Measurements from ENCODE around the gene ZNF410.
"Not testable (repeated sequence)": the region's sequence is repeated elsewhere in the genome, so short reads cannot be mapped to it uniquely, and the experiment has no call there.

Gene ZNF410

GRCh38 chr14:73862480-73862879 is 24.2 kb upstream of the ZNF410 start:
- in situ Hi-C loops (cut with HindIII; ENCODE audit: low pct_ligation_motif_present, low sequenced_read_pairs), result no loop called here
- Histone ChIP-seq H3K36me3 (replicated peaks) (no peaks in the 10 kb centered on the region), H3K27ac (no peak overlapping the region), H3K4me3 (ENCODE audit: low read depth, low read length) (no peak overlapping the region), H3K27me3 (replicated peaks) (no peaks in the 10 kb centered on the region)
- DNase-seq, result no peak
- TF ChIP-seq CTCF (IDR thresholded peaks at IDR 0.05; ENCODE audit: low read depth, low read length, missing control alignments), result no peak

GRCh38 chr14:73863209-73863608 is 23.4 kb upstream of the ZNF410 start:
- Histone ChIP-seq H3K36me3 (replicated peaks) (no peaks in the 10 kb centered on the region), H3K27me3 (replicated peaks) (no peaks in the 10 kb centered on the region), H3K27ac (no peak overlapping the region), H3K4me3 (ENCODE audit: low read depth, low read length) (no peak overlapping the region)
- TF ChIP-seq CTCF (IDR thresholded peaks at IDR 0.05; ENCODE audit: low read depth, low read length, missing control alignments), result no peak
- in situ Hi-C loops (cut with HindIII; ENCODE audit: low pct_ligation_motif_present, low sequenced_read_pairs), result no loop called here
- DNase-seq, result no peak

- no peak for TF ChIP-seq CTCF (IDR thresholded peaks at IDR 0.05; ENCODE audit: low read depth, low read length, missing control alignments)
- H3K27ac ChIP-seq, result no peak overlapping the region
- in situ Hi-C loops (cut with HindIII; ENCODE audit: low pct_ligation_motif_present, low sequenced_read_pairs), result no loop called here
Measured at GRCh38 chr14:73865534-73866113, 21.0 kb upstream of the ZNF410 start.

GRCh38 chr14:73869754-73870153 is 16.9 kb upstream of the ZNF410 start:
- in situ Hi-C loops (cut with HindIII; ENCODE audit: low pct_ligation_motif_present, low sequenced_read_pairs); H3K36me3 ChIP-seq (replicated peaks); H3K4me3 ChIP-seq (ENCODE audit: low read depth, low read length); DNase-seq; H3K27ac ChIP-seq; H3K27me3 ChIP-seq (replicated peaks): not testable (repeated sequence)

More at GRCh38 chr14:73865534-73866113, 21.0 kb upstream of the ZNF410 start:
- H3K36me3 ChIP-seq (replicated peaks), result no peaks in the 10 kb centered on the region
- no peaks in the 10 kb centered on the region for H3K27me3 ChIP-seq (replicated peaks)
- DNase-seq, result no peak
- no peak overlapping the region for H3K4me3 ChIP-seq (ENCODE audit: low read depth, low read length)

GRCh38 chr14:73870525-73871235 is 16.0 kb upstream of the ZNF410 start:
- in situ Hi-C loops (cut with HindIII; ENCODE audit: low pct_ligation_motif_present, low sequenced_read_pairs), result no loop called here
- no peak overlapping the region for H3K4me3 ChIP-seq (ENCODE audit: low read depth, low read length)
- H3K27me3 ChIP-seq (replicated peaks), result no peaks in the 10 kb centered on the region
- DNase-seq, result no peak
- no peak overlapping the region for H3K27ac ChIP-seq
- H3K36me3 ChIP-seq (replicated peaks), result no peaks in the 10 kb centered on the region
- TF ChIP-seq CTCF (IDR thresholded peaks at IDR 0.05; ENCODE audit: low read depth, low read length, missing control alignments), result no peak

- Histone ChIP-seq H3K4me3 (ENCODE audit: low read depth, low read length) (no peak overlapping the region), H3K27me3 (replicated peaks) (no peaks in the 10 kb centered on the region), H3K36me3 (replicated peaks) (no peaks in the 10 kb centered on the region), H3K27ac (no peak overlapping the region)
- no peak for DNase-seq
- in situ Hi-C loops (cut with HindIII; ENCODE audit: low pct_ligation_motif_present, low sequenced_read_pairs), result no loop called here
- no peak for TF ChIP-seq CTCF (IDR thresholded peaks at IDR 0.05; ENCODE audit: low read depth, low read length, missing control alignments)
Measured at GRCh38 chr14:73873660-73874059, 13.0 kb upstream of the ZNF410 start.

All from brain microvascular endothelial cell (primary cell).